Stimulated activated CD8-positive, alpha-beta memory T cell treated with anti-CD3 and anti-CD28 coated beads, Interleukin-4, amount 100 ng/mL, for 1 hour (primary cell): ENCODE results near the gene FAAP100.
"Not testable (repeated sequence)": the region's sequence is repeated elsewhere in the genome, so short reads cannot be mapped to it uniquely, and the experiment has no call there.

ENCODE experiments used
- DNase-seq, 2 donors: peaks; one replicate each; pipeline ENCODE4 v3.0.0-alpha.2; 2020; ENCODE audit warnings: low read depth in 2 of 2, low spot score in 1 of 2

Gene FAAP100, protein sequence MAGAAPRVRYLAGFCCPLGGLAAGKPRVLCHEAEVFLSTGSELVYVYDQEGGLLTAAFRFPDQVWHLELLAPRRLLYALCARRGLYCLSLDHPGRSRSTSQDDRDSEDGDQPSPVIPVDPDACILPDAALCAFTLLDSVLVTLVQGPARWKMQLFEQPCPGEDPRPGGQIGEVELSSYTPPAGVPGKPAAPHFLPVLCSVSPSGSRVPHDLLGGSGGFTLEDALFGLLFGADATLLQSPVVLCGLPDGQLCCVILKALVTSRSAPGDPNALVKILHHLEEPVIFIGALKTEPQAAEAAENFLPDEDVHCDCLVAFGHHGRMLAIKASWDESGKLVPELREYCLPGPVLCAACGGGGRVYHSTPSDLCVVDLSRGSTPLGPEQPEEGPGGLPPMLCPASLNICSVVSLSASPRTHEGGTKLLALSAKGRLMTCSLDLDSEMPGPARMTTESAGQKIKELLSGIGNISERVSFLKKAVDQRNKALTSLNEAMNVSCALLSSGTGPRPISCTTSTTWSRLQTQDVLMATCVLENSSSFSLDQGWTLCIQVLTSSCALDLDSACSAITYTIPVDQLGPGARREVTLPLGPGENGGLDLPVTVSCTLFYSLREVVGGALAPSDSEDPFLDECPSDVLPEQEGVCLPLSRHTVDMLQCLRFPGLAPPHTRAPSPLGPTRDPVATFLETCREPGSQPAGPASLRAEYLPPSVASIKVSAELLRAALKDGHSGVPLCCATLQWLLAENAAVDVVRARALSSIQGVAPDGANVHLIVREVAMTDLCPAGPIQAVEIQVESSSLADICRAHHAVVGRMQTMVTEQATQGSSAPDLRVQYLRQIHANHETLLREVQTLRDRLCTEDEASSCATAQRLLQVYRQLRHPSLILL

DNA sequence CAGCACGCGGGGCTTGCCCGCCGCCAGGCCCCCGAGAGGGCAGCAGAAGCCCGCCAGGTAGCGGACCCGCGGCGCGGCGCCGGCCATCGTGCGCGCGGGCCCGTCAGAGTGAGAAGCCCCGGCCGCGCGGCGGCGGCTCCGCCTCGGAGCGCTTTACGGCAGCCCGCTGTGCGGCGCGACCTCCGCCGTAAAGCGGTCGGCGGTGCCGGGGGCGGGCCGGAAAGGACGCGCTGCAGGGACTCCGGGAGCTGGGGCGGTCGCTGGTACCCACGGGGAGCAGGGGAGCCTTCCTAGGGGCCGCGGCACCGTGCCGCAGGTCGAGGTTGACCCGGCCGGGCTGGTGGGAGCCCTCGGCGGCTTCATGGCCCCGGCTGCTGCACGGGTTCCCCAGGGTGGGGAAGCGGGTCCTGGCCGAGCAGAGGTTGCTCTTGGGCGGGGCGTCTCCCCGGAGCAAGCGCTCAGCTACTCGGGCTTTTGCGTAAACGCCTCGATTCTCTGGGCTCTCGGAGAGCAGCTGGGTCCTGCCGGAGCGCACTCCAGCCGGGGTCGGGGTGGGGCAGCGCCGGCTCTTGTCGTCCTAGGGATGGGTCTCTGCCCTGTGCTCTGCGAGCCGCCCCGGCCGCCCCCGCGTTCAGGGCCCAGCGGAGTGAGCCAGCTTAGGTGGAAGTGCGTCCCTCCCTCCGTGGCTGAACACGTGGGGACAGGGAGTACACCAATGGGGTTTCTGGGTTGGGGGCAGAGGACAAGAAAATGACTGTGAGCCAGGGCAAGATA lies at the start of gene FAAP100:
Gene FAAP100, minus strand, starts transcription at position 110 of the 774 bp plus-strand sequence. Its CDS starts 23 bp downstream, at position 87.
- DNase-seq, result peak; percentile 57 to 64

DNA sequence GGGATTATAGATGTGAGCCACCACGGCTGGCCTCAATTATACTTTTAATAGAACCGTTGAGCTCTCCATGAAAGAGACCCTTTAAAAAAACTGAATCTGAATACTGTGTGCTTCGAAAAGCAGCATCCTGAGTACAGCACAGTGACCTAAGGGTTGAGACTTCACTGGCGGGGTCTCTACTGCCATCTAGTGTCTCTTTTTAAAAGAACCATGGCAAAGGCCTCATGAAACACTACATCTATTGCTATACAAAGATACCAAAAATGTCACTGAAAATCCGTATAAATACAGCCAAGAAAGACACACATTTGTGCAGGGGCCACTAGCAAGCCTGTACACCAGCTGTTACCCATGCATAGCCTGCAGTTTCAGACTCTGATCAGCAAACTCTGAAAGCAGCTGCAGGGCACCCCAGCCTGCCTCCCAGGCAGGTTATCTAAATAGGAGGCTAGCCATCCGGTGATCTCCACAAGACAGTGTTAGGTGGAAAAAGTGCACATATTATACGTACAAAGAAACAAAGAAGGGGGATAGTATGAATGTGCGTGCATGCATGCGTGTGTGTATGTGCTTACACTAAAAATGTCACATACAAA lies 49.5 kb upstream of the FAAP100 start:
- DNase-seq, result no peak

DNA sequence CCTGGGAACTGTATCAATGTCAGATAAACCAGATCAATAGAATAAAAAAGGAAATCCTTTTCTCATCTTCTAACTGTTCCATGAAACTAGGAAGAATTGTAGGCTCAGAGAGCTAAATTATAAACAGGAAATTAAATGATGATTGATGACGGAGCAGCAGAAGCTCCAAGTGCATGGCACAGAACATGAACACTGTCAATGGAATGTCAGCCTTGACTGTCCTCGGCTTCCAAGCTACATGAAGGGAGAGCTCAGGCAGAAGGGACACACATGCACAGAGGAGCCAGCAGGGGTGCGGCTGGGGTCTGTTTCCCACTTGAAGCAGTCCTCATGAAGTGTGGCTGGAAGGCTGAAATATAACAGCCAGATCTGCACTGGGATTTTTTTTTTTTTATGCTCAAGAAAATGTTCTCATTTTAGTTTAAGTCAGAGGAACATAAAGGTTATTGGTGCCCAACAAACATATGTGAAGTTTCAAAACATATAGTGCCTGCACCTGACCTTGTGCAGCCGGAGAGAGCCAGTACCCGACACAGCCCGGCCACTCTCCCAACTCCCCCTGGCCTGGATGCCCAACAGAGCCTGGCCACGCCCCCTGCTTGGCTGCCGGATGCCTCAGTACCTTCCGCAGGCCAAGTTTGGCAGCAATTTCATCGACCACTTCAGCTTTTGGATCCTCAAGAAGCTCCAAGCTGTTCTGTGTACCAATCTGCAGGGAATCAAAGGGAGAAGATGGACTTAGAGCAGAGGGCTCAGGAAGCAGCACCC lies 47.8 kb upstream of the FAAP100 start:
- DNase-seq, result no peak

DNA sequence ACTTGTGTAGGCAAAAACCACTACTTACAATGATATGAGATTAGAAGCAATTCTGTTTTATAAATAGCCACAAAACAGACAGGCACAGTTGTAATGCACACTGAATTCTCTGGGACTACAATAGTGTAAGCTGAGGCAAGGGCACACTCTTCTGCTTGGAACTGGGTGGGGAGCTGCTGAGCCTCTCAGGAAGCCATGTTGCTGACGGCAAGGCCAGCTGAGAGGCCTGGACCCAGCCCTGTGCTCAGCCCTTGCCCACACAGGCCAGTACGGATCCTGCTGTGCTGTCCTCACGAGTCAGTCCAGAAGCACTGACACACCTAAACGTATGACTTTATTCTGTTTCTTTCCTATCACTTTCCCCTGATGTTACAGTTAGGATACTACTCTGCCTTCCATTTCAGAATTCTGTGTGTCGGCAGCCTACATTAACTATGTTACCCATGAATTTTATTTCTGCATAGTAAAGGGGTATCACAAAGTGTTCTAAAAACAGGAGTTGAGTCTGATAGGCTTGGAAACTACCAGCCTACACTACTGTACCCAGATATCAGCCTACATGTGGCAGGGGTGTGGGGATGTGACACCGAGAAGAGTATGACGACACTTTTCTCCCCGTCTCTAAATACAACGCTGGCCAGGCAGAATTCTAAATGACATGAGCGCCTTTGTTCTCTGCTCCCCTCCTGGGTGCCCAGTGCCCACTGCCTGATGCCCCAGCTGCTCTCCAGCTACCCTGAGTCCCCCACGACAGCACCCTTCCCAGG lies 41.1 kb upstream of the FAAP100 start:
- no peak for DNase-seq

DNA sequence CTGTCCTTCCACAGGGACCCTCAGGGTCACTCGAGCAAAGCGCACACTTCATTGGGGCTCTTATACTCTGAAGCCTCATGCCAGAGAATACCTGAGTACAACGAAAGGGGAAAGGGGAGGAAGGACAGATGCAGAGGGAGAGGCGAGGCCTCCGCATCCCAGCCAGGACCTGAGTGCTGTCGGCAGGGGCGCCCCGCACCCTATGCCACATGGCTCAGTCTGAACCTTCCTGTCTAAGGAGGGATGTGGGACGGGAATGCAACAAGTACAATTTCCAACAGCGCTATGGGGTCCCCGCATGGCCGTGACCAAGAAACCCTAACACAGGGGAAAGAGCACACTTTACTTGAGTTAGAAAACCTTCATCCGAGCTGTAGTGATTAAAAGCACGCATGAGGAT lies 39.8 kb upstream of the FAAP100 start:
- no peak for DNase-seq

DNA sequence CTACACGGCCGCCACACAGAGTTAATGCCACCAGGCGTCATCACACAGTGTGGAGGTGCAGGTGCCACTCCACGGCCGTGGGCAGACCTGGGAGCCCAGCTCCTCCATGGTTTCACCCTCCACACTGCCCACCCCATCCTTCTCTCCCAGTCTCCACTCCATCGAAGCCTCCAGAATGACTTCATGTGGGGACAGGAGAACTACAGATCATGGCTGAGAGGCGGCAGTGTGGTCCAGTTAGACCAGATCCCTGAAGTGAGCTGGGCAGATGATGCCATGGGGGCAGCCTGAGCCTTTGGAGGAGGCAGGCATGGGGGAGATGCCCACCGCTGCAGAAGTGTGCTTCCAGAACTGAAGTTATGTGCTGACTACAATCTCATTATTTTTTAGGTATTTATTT lies 38.0 kb upstream of the FAAP100 start:
- no peak for DNase-seq

DNA sequence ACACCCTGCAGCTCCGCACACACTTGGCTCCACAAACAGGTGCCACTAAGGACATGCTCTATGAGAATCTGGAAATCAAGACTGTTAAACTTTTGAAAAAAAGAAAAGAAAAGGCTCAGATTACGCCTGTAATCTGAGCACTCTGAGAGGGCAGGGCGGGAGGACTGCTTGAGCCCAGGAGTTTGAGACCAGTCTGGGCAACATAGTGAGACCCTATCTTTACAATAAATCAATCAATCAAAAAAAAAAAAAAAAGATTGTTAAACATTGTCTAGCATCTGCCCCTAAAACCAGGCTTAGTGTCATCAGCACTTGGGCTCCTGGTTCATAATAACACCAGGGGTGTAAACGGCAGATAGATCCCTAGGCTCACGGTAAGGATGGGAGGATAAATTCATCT lies 37.5 kb upstream of the FAAP100 start:
- no peak for DNase-seq

DNA sequence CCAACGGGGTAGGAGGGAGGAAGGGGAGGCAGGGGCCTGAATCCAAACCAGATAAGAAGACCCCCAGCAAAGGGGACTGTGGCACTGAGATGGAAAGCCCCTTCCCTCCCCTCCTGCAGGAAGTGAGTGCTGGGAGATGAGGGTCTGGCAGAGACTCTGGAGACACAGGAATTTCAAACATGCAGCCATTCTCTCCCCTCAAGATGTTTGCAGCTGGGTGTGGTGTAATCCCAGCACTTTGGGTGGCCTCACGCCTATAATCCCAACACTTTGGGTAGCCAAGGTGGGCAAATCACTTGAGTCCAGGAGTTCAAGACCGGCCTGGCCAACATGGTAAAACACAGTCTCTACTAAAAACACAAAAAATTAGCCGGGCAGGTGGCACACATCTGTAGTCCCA lies 33.9 kb upstream of the FAAP100 start:
- DNase-seq, result no peak

DNA sequence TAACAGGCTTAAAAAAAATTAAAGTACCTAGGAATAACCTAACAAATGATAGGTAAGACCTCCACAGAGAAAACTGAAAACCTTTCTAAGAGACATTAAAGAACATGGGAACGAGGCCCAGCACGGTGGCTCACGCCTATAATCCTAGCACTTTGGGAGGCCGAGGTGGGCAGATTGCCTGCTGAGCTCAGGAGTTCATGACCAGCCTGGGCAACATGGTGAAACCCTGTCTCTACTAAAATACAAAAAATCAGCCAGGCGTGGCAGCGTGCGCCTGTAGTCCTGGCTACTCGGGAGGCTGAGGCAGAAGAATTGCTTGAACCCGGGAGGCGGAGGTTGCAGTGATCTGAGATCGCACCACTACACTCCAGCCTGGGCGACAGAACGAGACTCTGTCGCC lies 32.6 kb upstream of the FAAP100 start:
- not testable (repeated sequence) for DNase-seq

DNA sequence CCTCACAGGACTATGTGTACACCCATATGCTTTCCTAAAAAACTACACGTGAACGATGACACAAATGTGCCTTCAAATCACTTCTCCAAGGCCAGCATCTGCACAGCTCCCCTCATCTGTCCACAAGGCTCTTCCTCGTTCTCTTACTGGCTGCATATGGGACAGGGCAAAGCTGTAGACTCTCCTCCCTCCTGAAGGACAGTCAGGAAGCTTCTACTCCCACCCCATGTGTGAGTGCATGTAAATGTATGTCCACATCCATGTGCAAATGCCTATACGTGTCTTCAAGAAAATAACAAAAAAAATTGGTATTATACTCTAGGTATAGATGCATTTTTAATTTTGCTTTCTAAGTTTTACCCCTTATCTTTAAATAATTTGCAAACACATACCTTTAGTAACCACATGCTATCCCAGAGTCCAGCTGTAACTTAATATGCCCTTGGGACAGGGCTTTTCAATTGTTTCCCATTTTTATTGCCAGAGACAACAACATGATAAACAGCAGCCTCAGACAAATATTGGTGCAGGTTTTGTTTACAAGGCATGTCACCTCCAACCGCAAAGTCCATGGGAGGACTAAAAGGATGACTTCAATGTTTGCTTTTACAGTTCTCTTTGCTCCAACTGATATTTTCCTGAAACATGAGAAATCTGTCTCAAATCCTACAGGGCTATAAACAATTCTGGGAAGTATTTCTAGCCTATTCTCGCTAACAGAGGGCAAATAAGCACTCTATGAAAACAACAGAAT lies 31.6 kb upstream of the FAAP100 start:
- no peak for DNase-seq

DNA sequence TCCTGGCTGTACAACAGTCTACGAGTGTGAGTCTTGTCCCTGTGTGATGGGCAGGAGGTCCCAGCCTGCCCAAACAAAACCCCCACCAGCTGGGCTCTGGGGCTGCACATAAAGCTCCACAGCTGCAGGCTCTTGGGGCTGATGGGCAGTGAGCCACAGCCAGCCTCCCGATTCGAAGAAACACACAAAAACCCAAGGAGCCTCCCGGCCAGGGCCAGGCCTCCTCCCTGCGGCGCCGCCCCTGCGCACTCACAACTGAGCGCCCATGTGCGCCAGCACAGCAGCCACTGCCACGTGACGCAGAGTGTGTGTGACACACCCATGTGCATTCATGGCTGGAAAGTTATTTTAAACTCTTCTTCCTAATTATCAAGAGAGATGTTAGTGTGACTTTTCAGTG lies 30.6 kb upstream of the FAAP100 start:
- no peak for DNase-seq

DNA sequence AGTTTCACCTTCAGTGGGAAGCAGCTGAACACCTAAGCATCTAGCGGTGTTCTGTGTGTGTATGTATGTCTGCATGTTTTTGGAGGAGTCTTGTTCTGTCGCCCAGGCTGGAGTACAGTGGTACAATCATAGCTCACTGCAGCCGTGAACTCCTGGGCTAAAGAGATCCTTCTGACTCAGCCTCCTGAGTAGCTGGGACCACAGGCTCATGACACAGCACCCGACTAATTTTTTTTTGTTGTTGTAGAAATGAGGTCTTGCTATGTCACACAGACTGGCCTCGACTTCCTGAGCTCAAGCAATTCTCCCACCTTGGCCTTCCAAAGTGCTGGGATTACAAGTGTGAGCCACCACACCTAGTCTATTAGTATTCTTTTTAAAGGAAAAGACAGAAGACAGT lies 30.2 kb upstream of the FAAP100 start:
- no peak for DNase-seq

DNA sequence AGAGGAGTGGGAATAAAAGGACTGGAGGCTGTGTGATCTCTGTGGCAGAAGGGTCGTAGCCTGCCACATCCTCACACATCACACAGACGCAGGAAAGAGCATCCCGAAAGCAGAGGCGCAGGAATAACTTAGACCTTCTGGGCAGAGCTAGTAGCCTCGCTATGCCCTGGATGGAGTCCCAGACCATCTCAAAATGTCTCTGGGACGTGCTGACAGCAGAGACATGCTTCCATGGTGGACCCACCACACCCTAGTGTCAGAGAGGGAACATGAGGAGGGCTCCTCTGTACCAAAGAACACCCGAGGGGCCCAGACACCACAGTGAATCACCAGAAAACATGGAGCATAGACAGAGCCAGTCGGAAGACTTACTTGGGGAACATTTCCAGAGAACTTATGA lies 29.6 kb upstream of the FAAP100 start:
- DNase-seq, result no peak

DNA sequence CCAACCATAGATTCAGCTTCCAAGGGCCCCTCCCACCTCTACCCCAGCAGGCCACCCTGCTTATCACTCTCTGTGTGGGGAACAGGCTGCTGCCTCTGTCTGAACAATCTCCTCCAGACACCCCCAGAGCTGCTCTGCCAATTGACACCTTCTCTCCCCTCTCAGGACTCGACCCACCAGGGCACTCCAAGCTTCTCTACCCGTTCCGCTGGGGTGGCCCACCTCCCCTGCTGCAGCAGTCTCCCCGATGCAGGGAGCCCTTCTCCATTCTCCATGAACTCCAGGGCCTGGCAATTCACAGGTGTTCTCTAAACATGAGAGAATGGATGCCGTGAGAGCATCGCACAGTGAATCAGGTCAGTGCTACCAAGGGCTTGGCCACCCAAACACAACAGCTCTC lies 28.3 kb upstream of the FAAP100 start:
- no peak for DNase-seq

DNA sequence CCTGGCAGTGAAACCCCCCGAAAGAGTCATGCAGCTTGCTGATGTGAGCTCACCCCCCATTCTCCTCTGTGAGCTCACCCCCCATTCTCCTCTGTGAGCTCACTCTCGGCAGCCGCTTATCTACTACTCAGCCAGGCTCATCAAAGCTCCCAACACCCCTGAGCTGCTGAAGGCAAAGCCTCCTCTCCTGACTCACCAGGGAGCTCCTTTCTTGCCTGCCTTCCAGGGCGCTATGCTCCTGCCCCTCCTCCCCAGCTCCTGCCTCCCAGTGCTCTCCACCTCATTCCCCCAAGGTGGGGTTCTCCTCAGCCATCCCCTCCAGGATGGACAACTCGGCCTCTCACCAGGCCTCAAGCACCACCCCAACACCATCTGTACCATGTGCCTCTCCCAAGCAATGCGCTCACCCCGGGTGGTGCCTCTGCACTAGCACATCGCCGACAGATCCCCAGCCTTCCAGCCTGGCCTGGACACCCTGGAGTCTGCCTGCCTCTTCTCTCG lies 27.7 kb upstream of the FAAP100 start:
- no peak for DNase-seq

DNA sequence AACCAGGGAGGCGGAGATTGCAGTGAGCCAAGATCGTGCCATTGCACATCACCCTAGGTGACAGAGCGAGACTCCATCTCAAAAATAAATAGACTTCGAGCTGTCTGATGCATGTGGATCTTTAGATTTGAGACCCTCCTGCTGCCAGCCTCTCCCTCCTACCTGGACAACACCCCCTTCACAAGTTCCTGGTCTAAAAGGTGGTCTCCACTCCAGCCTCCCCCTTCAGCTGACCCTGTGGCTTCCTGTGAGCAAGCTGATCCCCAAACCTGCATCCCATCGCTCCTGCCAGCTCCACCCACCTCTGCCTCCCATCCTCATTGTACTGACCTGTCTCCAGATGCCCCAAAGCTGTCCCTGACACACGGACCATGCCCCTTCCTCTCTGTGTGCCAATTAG lies 27.1 kb upstream of the FAAP100 start:
- DNase-seq, result no peak

DNA sequence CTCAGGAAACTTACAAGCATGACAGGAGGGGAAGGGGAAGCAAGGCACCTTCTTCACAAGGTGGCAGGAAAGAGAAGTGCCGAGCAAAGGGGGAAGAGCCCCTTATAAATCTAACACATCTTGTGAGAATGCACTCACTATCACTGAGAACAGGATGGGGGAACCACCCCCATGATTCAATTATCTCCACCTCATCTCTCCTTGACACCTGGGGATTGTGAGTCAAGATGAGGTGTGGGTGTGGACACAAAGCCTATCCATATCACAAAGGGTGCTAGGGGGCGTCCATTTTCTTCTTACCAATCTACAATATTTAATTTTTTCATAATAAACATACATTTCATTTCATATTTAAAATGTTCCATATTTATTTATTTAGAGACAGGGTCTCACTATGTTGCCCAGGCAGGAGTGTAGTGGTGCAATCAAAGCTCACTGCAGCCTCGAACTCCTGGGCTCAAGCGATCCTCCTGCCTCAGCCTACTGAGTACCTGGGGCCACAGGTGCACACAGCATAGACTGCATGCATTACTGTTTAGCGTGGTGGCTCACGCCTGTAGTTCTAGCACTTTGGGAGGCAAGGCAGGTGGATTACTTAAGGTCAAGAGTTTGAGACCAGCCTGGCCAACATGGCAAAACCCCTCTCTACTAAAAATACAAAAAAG lies 26.5 kb upstream of the FAAP100 start:
- no peak for DNase-seq

DNA sequence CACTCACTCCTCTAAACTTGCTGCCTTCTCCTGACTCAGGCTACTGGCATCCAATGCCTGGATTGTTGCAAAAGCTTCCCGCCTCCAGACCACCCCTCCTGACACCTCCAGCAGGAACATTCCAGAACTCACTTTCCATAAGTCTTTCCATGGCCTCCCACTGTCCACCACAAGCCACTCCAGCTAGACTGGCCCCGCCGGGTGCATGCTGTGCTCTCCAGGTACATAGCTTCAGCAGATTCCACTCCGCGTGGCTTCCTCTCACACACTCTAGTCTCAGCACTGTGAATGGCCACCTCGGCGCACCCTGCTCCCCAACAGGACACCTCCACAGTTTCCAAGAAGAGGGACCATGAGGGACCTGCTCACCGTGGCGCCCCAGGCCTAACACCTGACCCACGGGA lies 25.9 kb upstream of the FAAP100 start:
- DNase-seq, result no peak
